ENCODE data around the gene FBXO7.

DNA sequence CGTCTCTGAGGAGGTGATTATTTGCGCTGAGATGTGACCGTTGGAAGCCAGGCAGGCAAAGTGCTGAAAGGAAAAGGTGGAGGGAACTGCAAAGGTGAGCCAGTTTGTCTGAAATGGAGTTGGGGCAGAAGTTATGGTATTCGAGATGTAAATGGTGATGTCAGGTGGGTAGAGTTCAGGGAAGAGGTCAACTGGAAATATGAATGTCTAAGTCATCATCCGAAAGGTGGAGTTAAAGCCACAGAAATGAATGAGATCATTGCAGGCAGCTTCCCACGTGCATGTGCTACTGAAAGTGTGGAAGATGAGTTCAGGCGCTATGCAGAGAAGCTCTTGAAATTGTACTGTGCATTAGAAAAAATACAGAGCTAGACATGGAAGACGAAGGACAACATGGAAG is 8.1 kb upstream of the FBXO7 start:
- TF ChIP-seq, protein P1, sequence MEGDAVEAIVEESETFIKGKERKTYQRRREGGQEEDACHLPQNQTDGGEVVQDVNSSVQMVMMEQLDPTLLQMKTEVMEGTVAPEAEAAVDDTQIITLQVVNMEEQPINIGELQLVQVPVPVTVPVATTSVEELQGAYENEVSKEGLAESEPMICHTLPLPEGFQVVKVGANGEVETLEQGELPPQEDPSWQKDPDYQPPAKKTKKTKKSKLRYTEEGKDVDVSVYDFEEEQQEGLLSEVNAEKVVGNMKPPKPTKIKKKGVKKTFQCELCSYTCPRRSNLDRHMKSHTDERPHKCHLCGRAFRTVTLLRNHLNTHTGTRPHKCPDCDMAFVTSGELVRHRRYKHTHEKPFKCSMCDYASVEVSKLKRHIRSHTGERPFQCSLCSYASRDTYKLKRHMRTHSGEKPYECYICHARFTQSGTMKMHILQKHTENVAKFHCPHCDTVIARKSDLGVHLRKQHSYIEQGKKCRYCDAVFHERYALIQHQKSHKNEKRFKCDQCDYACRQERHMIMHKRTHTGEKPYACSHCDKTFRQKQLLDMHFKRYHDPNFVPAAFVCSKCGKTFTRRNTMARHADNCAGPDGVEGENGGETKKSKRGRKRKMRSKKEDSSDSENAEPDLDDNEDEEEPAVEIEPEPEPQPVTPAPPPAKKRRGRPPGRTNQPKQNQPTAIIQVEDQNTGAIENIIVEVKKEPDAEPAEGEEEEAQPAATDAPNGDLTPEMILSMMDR (IDR thresholded peaks at IDR 0.05; ENCODE audit: low read depth, low read length), result no peak
- TF ChIP-seq EZH2phosphoT487 (IDR thresholded peaks at IDR 0.05; ENCODE audit: low read depth), result no peak

Measured in OCI-LY3 (cell line).